Osteocyte (in vitro differentiated cells): Measurements from ENCODE around the gene MARCHF10. TPM values are rescaled to one million over a fixed set of nuclear protein-coding genes. Genes with fewer than 3 reads are reported as not detected.

Experiments
- DNase-seq: peaks from one replicate; pipeline ENCODE4 v3.0.0; 2021; ENCODE audit warnings: mixed read lengths; ENCODE audit not compliant: unreplicated experiment; ENCODE audit errors: extremely low spot score
- H3K27ac Mint-ChIP-seq: one replicate; pipeline ENCODE4 v1.8.0; 2021; ENCODE audit warnings: mild to moderate bottlenecking, mixed read lengths; ENCODE audit not compliant: unreplicated experiment
- H3K27me3 Mint-ChIP-seq: one replicate; pipeline ENCODE4 v1.8.0; 2021; ENCODE audit warnings: mixed read lengths; ENCODE audit not compliant: unreplicated experiment
- H3K36me3 Mint-ChIP-seq: one replicate; pipeline ENCODE4 v1.8.0; 2021; ENCODE audit warnings: mixed read lengths; ENCODE audit not compliant: unreplicated experiment
- H3K4me1 Mint-ChIP-seq: one replicate; pipeline ENCODE4 v1.8.0; 2021; ENCODE audit warnings: mixed read lengths; ENCODE audit not compliant: unreplicated experiment
- H3K4me3 Mint-ChIP-seq: one replicate; pipeline ENCODE4 v1.8.0; 2021; ENCODE audit warnings: mild to moderate bottlenecking, moderate library complexity, mixed read lengths; ENCODE audit not compliant: unreplicated experiment
- H3K9me3 Mint-ChIP-seq: one replicate; pipeline ENCODE4 v1.8.0; 2021; ENCODE audit warnings: mixed read lengths; ENCODE audit not compliant: unreplicated experiment
- CTCF ChIP-seq: fragments of 200-600 bp; sonication (generic); IDR thresholded peaks from 2 replicates; pipeline ENCODE4 v1.5.0; 2021; ENCODE audit warnings: antibody characterized with exemption, mild to moderate bottlenecking, moderate library complexity
- total RNA-seq: library from RNA; stranded (reverse); gene quantifications from 2 replicates; pipeline ENCODE4 v1.2.1, GENCODE V29; 2021

The MARCHF10 gene
- total RNA-seq, 1 donor from 2014 or later, result not detected

GRCh38 chr17:62780269-62780668 lies 27.8 kb downstream of the MARCHF10 start:
- H3K4me3 Mint-ChIP-seq, result no peak overlapping the region
- peaks cover 3% of the 10 kb centered on the region for H3K9me3 Mint-ChIP-seq
- no peak for DNase-seq
- peaks cover 34% of the 10 kb centered on the region for H3K4me1 Mint-ChIP-seq
- peak overlapping the region; percentile 33 for H3K27ac Mint-ChIP-seq
- TF ChIP-seq CTCF, result no peak
- peaks cover 3% of the 10 kb centered on the region for H3K36me3 Mint-ChIP-seq
- H3K27me3 Mint-ChIP-seq, result no peaks in the 10 kb centered on the region

GRCh38 chr17:62778990-62779681 lies 29.0 kb downstream of the MARCHF10 start:
- peaks cover 3% of the 10 kb centered on the region for H3K9me3 Mint-ChIP-seq
- no peak for TF ChIP-seq CTCF
- H3K27me3 Mint-ChIP-seq, result no peaks in the 10 kb centered on the region
- H3K4me1 Mint-ChIP-seq, result peaks cover 34% of the 10 kb centered on the region
- peak overlapping the region; percentile 62 for H3K4me3 Mint-ChIP-seq
- peak overlapping the region; percentile 89 for H3K27ac Mint-ChIP-seq
- peaks cover 3% of the 10 kb centered on the region for H3K36me3 Mint-ChIP-seq
- peak; percentile 87 for DNase-seq

DNA sequence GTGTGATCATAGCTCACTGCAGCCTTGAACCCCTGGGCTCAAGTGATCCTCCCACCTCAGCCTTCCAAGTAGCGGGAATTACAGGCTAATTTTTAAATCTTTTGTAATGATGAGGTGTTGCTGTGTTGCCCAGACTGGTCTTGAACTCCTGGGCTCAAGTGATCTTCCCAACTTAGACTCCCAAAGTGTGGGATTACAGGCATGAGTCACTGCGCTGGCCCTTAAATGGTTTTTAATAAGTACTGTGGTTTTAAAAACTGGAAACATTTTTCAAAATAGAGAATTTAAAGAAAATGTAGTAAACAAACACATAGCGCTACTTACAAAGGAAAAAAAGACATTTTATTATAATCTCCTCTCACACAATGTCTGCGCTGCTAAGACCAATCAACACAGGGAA lies 32.2 kb downstream of the MARCHF10 start:
- no peak for TF ChIP-seq CTCF
- H3K27ac Mint-ChIP-seq, result no peak overlapping the region
- H3K27me3 Mint-ChIP-seq, result no peaks in the 10 kb centered on the region
- H3K9me3 Mint-ChIP-seq, result peaks cover 9% of the 10 kb centered on the region
- H3K36me3 Mint-ChIP-seq, result no peaks in the 10 kb centered on the region
- no peak overlapping the region for H3K4me3 Mint-ChIP-seq
- peaks cover 27% of the 10 kb centered on the region for H3K4me1 Mint-ChIP-seq
- DNase-seq, result no peak

DNA sequence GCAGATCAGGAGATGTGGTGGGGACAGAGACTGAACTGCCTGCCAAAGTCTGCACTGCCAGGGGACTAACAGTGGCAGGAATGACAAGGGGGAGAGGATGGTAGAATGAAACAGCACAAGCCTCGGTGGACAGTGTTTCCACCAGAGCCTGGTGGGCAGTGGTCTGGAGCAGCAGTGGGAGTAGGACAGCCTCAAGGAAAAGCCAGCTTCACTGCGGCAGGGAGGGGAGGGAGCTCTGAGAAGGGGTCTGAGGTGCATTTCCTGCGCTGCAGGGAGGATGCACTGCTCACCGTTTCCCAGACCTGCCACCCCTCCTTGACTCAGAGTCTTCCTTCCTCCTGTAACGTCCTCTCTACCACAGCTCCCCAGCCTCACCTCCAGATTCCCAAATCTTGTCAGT lies 33.8 kb downstream of the MARCHF10 start:
- no peaks in the 10 kb centered on the region for H3K36me3 Mint-ChIP-seq
- peaks cover 15% of the 10 kb centered on the region for H3K4me1 Mint-ChIP-seq
- DNase-seq, result no peak
- H3K27ac Mint-ChIP-seq, result no peak overlapping the region
- no peak for TF ChIP-seq CTCF
- no peak overlapping the region for H3K4me3 Mint-ChIP-seq
- no peaks in the 10 kb centered on the region for H3K27me3 Mint-ChIP-seq
- peaks cover 9% of the 10 kb centered on the region for H3K9me3 Mint-ChIP-seq

DNA sequence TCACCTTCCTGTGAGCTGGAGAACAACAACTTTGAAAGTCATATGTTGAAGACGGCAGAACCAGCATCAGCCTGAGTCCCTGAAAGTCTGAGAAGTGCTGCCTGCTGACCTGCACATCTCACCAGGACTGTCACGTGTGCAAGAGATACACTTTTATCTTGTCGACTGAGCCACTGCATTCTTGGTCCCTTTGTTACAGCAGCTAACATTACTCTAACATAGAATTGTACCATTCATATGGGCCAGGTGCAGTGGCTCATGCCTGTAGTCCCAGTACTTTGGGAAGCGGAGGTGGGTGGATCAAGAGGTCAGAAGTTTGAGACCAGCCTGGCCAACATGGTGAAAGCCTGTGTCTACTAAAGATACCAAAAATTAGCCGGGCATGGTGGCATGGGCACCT lies 40.1 kb downstream of the MARCHF10 start:
- Mint-ChIP-seq H3K27ac (no peak overlapping the region), H3K4me1 (no peaks in the 10 kb centered on the region), H3K9me3 (peaks cover 9% of the 10 kb centered on the region), H3K36me3 (no peaks in the 10 kb centered on the region), H3K27me3 (no peaks in the 10 kb centered on the region), H3K4me3 (no peak overlapping the region)
- TF ChIP-seq CTCF, result no peak
- no peak for DNase-seq
